ENCODE measurements around the gene AGMO. TPM values are rescaled to one million over a fixed set of nuclear protein-coding genes. Genes with fewer than 3 reads are reported as not detected.

The AGMO gene
- total and polyA plus RNA-seq, 2 of the 8 experiments (the other 6 are each of a cell fraction or from before 2014, with no cell fraction given): 0.22 to 0.45 TPM

DNA sequence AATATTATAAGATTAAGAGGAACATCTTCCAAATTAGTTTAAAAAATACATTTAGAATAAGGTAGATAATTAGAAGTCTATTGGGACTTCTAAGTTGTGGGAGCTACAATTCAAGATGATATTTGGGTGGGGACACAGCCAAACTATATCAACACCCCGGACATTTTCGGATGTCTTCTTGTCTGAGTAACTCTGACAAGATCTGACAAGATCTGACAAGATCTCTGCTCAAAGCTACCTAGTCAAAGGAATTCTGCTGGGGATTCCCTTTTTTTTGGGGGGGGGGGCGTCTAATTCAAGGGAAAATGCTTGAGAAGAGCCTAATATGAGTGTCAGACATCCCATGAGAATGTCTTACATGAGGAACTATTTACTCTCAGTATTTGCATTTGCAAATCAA, 5.2 kb upstream of the AGMO start (continued):
- TF ChIP-seq, protein P1, sequence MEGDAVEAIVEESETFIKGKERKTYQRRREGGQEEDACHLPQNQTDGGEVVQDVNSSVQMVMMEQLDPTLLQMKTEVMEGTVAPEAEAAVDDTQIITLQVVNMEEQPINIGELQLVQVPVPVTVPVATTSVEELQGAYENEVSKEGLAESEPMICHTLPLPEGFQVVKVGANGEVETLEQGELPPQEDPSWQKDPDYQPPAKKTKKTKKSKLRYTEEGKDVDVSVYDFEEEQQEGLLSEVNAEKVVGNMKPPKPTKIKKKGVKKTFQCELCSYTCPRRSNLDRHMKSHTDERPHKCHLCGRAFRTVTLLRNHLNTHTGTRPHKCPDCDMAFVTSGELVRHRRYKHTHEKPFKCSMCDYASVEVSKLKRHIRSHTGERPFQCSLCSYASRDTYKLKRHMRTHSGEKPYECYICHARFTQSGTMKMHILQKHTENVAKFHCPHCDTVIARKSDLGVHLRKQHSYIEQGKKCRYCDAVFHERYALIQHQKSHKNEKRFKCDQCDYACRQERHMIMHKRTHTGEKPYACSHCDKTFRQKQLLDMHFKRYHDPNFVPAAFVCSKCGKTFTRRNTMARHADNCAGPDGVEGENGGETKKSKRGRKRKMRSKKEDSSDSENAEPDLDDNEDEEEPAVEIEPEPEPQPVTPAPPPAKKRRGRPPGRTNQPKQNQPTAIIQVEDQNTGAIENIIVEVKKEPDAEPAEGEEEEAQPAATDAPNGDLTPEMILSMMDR (IDR thresholded peaks at IDR 0.05; ENCODE audit: control extremely low read depth in 1 of 3, insufficient read depth in 1 of 3, low read depth in 1 of 3, low read length in 3 of 3): no peak
- TF ChIP-seq HDAC2 (IDR thresholded peaks at IDR 0.05; ENCODE audit: borderline replicate concordance in 1 of 2, low read depth in 2 of 2, low read length in 2 of 2) (no peak), EGR1 (IDR thresholded peaks at IDR 0.05; ENCODE audit: borderline replicate concordance, low read depth, low read length) (no peak), SUZ12 (IDR thresholded peaks at IDR 0.05; ENCODE audit: low read length) (no peak), RXRA (IDR thresholded peaks at IDR 0.05; ENCODE audit: insufficient read depth, low read depth, low read length) (no peak)
- TF ChIP-seq, protein P2, sequence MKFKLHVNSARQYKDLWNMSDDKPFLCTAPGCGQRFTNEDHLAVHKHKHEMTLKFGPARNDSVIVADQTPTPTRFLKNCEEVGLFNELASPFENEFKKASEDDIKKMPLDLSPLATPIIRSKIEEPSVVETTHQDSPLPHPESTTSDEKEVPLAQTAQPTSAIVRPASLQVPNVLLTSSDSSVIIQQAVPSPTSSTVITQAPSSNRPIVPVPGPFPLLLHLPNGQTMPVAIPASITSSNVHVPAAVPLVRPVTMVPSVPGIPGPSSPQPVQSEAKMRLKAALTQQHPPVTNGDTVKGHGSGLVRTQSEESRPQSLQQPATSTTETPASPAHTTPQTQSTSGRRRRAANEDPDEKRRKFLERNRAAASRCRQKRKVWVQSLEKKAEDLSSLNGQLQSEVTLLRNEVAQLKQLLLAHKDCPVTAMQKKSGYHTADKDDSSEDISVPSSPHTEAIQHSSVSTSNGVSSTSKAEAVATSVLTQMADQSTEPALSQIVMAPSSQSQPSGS (IDR thresholded peaks at IDR 0.05; ENCODE audit: low read length): no peak
- TF ChIP-seq, protein P3, sequence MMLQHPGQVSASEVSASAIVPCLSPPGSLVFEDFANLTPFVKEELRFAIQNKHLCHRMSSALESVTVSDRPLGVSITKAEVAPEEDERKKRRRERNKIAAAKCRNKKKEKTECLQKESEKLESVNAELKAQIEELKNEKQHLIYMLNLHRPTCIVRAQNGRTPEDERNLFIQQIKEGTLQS (IDR thresholded peaks at IDR 0.05; ENCODE audit: insufficient read depth, low read depth, low read length): no peak
